Measurements from ENCODE around the gene RNF213. TPM values are rescaled to one million over a fixed set of nuclear protein-coding genes. Genes with fewer than 3 reads are reported as not detected.
A peak's percentile ranks its signal among the peaks of the same experiment; 100 is the strongest.
"Not testable (repeated sequence)": the region's sequence is repeated elsewhere in the genome, so short reads cannot be mapped to it uniquely, and the experiment has no call there.

The RNF213 gene
- total RNA-seq, 1 donor from 2014 or later: 110 TPM

DNA sequence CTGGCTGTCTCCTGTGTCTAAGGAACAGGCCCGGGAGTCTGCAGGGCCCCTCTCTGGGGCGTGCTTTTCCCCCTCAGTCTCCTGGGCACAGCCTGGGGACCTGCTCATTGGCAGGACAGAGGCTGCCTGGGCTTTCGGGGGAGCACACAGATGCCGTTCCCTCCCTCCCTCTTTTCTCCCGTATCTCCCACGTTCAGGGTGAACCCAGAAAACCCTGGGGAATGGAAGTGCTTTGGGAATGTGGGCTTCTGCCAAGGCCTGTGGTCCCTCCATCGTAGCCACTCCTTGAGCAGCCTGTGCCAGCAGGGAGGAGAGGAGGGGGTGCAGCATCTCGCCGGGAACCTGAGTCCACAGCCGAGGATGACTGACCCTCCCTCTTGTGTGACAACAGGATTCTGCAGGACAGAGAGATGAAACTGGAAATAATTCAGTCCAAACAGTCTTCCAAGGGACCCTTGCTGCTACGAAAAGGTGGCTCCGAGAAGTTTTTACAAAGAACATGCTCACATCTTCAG is 52.0 kb downstream of the RNF213 start:
- no peaks in the 10 kb centered on the region for H3K9me3 Mint-ChIP-seq (ENCODE audit: unreplicated experiment)
- H3K27ac Mint-ChIP-seq (ENCODE audit: unreplicated experiment): no peak overlapping the region
- TF ChIP-seq, protein P1, sequence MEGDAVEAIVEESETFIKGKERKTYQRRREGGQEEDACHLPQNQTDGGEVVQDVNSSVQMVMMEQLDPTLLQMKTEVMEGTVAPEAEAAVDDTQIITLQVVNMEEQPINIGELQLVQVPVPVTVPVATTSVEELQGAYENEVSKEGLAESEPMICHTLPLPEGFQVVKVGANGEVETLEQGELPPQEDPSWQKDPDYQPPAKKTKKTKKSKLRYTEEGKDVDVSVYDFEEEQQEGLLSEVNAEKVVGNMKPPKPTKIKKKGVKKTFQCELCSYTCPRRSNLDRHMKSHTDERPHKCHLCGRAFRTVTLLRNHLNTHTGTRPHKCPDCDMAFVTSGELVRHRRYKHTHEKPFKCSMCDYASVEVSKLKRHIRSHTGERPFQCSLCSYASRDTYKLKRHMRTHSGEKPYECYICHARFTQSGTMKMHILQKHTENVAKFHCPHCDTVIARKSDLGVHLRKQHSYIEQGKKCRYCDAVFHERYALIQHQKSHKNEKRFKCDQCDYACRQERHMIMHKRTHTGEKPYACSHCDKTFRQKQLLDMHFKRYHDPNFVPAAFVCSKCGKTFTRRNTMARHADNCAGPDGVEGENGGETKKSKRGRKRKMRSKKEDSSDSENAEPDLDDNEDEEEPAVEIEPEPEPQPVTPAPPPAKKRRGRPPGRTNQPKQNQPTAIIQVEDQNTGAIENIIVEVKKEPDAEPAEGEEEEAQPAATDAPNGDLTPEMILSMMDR (IDR thresholded peaks at IDR 0.05; ENCODE audit: unreplicated experiment): no peak
- H3K4me3 Mint-ChIP-seq (ENCODE audit: unreplicated experiment): no peak overlapping the region
- peaks cover 43% of the 10 kb centered on the region for H3K36me3 Mint-ChIP-seq (ENCODE audit: low read depth, unreplicated experiment)
- no peak for DNase-seq (ENCODE audit: low spot score)
- peaks cover 3% of the 10 kb centered on the region for H3K27me3 Mint-ChIP-seq (ENCODE audit: unreplicated experiment)
- H3K4me1 Mint-ChIP-seq (ENCODE audit: unreplicated experiment): no peaks in the 10 kb centered on the region

DNA sequence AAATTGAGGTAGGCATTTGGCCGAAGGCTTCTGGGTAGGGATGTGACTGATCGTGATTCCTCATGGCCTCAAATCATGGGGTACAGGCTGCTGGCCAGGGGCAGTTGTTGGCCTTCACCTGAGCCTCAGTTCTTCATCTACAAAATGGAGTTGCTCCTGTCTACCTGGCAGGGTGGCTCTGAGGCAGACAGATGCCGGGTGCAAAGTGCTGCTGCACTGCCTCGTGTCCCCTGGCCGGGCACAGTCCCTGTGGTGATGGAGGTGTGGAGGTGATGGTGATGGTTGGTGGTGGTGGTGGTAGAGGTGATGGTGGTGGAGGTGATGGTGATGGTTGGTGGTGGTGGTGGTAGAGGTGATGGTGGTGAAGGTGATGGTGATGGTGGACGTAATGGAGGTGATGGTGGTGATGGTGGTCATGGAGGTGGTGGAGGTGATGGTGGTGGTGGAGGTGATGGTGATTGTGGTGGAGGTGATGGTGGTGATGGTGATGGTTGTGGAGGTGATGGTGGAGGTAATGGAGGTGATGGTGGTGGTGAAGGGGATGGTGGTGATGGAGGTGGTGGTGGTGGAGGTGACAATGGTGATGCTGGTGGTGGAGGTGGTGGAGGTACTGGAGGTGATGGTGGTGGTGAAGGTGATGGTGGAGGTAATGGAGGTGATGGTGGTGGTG is 52.6 kb downstream of the RNF213 start:
- Mint-ChIP-seq H3K27ac (ENCODE audit: unreplicated experiment) (no peak overlapping the region), H3K36me3 (ENCODE audit: low read depth, unreplicated experiment) (peaks cover 42% of the 10 kb centered on the region), H3K9me3 (ENCODE audit: unreplicated experiment) (no peaks in the 10 kb centered on the region), H3K4me3 (ENCODE audit: unreplicated experiment) (no peak overlapping the region), H3K4me1 (ENCODE audit: unreplicated experiment) (no peaks in the 10 kb centered on the region), H3K27me3 (ENCODE audit: unreplicated experiment) (peaks cover 3% of the 10 kb centered on the region)
- TF ChIP-seq, protein P1 (IDR thresholded peaks at IDR 0.05; ENCODE audit: unreplicated experiment): no peak
- DNase-seq (ENCODE audit: low spot score): no peak

DNA sequence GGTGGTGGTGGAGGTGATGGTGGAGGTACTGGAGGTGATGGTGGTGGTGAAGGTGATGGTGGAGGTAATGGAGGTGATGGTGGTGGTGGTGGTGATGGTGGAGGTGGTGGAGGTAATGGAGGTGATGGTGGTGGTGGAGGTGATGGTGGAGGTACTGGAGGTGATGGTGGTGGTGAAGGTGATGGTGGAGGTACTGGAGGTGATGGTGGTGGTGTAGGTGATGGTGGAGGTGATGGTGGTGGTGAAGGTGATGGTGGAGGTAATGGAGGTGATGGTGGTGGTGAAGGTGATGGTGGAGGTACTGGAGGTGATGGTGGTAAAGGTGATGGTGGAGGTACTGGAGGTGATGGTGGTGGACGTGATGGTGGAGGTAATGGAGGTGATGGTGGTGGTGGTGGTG is 53.3 kb downstream of the RNF213 start:
- H3K4me1 Mint-ChIP-seq (ENCODE audit: unreplicated experiment); H3K9me3 Mint-ChIP-seq (ENCODE audit: unreplicated experiment); H3K27me3 Mint-ChIP-seq (ENCODE audit: unreplicated experiment); H3K27ac Mint-ChIP-seq (ENCODE audit: unreplicated experiment); H3K4me3 Mint-ChIP-seq (ENCODE audit: unreplicated experiment); DNase-seq (ENCODE audit: low spot score): not testable (repeated sequence)
- peaks cover 40% of the 10 kb centered on the region for H3K36me3 Mint-ChIP-seq (ENCODE audit: low read depth, unreplicated experiment)

DNA sequence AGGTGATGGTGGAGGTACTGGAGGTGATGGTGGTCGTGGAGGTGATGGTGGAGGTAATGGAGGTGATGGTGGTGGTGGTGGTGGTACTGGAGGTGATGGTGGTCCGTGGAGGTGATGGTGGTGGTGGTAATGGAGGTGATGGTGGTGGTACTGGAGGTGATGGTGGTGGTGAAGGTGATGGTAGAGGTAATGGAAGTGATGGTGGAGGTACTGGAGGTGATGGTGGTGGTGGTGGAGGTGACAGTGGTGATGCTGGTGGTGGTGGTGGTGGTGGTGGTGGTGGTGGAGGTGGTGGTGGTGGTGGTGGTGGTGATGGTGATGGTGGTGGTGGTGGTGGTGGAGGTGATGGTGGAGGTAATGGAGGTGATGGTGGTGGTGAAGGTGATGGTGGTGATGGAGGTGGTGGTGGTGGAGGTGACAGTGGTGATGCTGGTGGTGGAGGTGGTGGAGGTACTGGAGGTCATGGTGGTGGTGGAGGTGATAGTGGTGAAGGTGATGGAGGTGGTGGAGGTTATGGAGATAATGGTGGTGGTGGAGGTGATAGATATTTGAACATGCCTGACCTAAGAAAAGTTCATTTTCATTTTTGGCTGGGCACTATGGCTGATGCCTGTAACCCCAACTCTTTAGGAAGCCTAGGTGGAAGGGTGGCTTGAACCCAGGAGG is 55.0 kb downstream of the RNF213 start:
- no peak overlapping the region for H3K4me3 Mint-ChIP-seq (ENCODE audit: unreplicated experiment)
- H3K27ac Mint-ChIP-seq (ENCODE audit: unreplicated experiment): no peak overlapping the region
- H3K4me1 Mint-ChIP-seq (ENCODE audit: unreplicated experiment): no peaks in the 10 kb centered on the region
- TF ChIP-seq, protein P1 (IDR thresholded peaks at IDR 0.05; ENCODE audit: unreplicated experiment): no peak
- H3K9me3 Mint-ChIP-seq (ENCODE audit: unreplicated experiment): no peaks in the 10 kb centered on the region
- peaks cover 43% of the 10 kb centered on the region for H3K36me3 Mint-ChIP-seq (ENCODE audit: low read depth, unreplicated experiment)
- no peak for DNase-seq (ENCODE audit: low spot score)
- peaks cover 5% of the 10 kb centered on the region for H3K27me3 Mint-ChIP-seq (ENCODE audit: unreplicated experiment)

- H3K27ac Mint-ChIP-seq (ENCODE audit: unreplicated experiment): peak overlapping the region; percentile 7
- no peaks in the 10 kb centered on the region for H3K9me3 Mint-ChIP-seq (ENCODE audit: unreplicated experiment)
- no peaks in the 10 kb centered on the region for H3K4me1 Mint-ChIP-seq (ENCODE audit: unreplicated experiment)
- TF ChIP-seq, protein P1 (IDR thresholded peaks at IDR 0.05; ENCODE audit: unreplicated experiment): no peak
- no peak for DNase-seq (ENCODE audit: low spot score)
- H3K36me3 Mint-ChIP-seq (ENCODE audit: low read depth, unreplicated experiment): peaks cover 44% of the 10 kb centered on the region
- H3K4me3 Mint-ChIP-seq (ENCODE audit: unreplicated experiment): no peak overlapping the region
- peaks cover 5% of the 10 kb centered on the region for H3K27me3 Mint-ChIP-seq (ENCODE audit: unreplicated experiment)
These were observed 55.8 kb downstream of the RNF213 start for GRCh38 chr17:80316431-80316830.
